HL-60 (cell line): Measurements from ENCODE around the gene TANK.
"Not testable (repeated sequence)": the region's sequence is repeated elsewhere in the genome, so short reads cannot be mapped to it uniquely, and the experiment has no call there.

Experiments used
- DNase-seq, 2 experiments: peaks; one replicate each; pipeline ENCODE4 v3.0.0-alpha.2; 2010 to 2020; ENCODE audit warnings: low read depth in 1 of 2, low spot score in 1 of 2
- H3K27ac ChIP-seq: fragments of 250-450 bp; sonication (Bioruptor Pico); replicated peaks from 2 replicates; pipeline ENCODE4 v1.5.1; 2020; ENCODE audit warnings: mild to moderate bottlenecking, moderate library complexity
- H3K27me3 ChIP-seq: fragments of 250-450 bp; sonication (Bioruptor Pico); 2 replicates; pipeline ENCODE4 v1.5.1; 2021; ENCODE audit warnings: mild to moderate bottlenecking, moderate library complexity; ENCODE audit not compliant: insufficient read depth, poor library complexity, severe bottlenecking
- H3K4me3 ChIP-seq: replicated peaks from 2 replicates; pipeline ENCODE4 v1.5.1; 2011; ENCODE audit warnings: mild to moderate bottlenecking, control low read depth, low read length; ENCODE audit not compliant: insufficient read depth
- GABPA ChIP-seq: IDR thresholded peaks from 2 replicates; pipeline ENCODE4 v1.6.1; 2012; ENCODE audit warnings: low read depth
- POLR2AphosphoS5 ChIP-seq: IDR thresholded peaks from 2 replicates; pipeline ENCODE4 v1.6.1; 2012; ENCODE audit warnings: low read depth
- SPI1 ChIP-seq: IDR thresholded peaks from 2 replicates; pipeline ENCODE4 v1.6.1; 2012; ENCODE audit warnings: low read depth, mild to moderate bottlenecking, borderline replicate concordance
- TF ChIP-seq, protein P1 (sequence below): IDR thresholded peaks from one replicate; pipeline ENCODE4 v1.5.1; 2011; ENCODE audit warnings: low read length, control low read depth, inconsistent platforms; ENCODE audit not compliant: insufficient read depth
- TF ChIP-seq, protein P2 (sequence below): IDR thresholded peaks from 2 replicates; pipeline ENCODE4 v1.6.1; 2012; ENCODE audit warnings: low read depth; ENCODE audit not compliant: insufficient replicate concordance

TANK gene

DNA sequence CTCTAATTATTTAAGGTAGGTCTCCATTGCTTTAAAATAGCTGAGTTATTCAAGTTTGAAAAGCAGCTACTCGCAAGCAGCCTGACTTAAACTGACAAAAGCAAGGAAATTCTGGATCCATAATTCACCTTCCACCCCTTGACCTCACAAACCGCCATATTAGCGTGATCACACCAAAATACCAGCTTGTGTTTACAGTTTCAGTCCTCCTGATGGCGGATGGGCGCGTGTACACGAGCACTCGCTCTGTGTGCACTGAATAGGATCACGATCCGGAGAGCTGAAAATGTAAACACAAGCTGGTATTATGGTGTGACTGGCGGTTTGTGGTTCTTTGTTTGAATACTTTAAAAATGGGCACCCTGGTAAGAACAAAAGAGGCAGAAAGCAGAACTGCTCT, 105.6 kb downstream of the TANK start:
- Histone ChIP-seq H3K27ac (no peak overlapping the region), H3K4me3 (no peak overlapping the region), H3K27me3 (no peaks in the 10 kb centered on the region)
- no peak for DNase-seq
- TF ChIP-seq POLR2AphosphoS5 (no peak), SPI1 (no peak), GABPA (no peak)
- TF ChIP-seq, protein P1, sequence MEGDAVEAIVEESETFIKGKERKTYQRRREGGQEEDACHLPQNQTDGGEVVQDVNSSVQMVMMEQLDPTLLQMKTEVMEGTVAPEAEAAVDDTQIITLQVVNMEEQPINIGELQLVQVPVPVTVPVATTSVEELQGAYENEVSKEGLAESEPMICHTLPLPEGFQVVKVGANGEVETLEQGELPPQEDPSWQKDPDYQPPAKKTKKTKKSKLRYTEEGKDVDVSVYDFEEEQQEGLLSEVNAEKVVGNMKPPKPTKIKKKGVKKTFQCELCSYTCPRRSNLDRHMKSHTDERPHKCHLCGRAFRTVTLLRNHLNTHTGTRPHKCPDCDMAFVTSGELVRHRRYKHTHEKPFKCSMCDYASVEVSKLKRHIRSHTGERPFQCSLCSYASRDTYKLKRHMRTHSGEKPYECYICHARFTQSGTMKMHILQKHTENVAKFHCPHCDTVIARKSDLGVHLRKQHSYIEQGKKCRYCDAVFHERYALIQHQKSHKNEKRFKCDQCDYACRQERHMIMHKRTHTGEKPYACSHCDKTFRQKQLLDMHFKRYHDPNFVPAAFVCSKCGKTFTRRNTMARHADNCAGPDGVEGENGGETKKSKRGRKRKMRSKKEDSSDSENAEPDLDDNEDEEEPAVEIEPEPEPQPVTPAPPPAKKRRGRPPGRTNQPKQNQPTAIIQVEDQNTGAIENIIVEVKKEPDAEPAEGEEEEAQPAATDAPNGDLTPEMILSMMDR: no peak
- TF ChIP-seq, protein P2, sequence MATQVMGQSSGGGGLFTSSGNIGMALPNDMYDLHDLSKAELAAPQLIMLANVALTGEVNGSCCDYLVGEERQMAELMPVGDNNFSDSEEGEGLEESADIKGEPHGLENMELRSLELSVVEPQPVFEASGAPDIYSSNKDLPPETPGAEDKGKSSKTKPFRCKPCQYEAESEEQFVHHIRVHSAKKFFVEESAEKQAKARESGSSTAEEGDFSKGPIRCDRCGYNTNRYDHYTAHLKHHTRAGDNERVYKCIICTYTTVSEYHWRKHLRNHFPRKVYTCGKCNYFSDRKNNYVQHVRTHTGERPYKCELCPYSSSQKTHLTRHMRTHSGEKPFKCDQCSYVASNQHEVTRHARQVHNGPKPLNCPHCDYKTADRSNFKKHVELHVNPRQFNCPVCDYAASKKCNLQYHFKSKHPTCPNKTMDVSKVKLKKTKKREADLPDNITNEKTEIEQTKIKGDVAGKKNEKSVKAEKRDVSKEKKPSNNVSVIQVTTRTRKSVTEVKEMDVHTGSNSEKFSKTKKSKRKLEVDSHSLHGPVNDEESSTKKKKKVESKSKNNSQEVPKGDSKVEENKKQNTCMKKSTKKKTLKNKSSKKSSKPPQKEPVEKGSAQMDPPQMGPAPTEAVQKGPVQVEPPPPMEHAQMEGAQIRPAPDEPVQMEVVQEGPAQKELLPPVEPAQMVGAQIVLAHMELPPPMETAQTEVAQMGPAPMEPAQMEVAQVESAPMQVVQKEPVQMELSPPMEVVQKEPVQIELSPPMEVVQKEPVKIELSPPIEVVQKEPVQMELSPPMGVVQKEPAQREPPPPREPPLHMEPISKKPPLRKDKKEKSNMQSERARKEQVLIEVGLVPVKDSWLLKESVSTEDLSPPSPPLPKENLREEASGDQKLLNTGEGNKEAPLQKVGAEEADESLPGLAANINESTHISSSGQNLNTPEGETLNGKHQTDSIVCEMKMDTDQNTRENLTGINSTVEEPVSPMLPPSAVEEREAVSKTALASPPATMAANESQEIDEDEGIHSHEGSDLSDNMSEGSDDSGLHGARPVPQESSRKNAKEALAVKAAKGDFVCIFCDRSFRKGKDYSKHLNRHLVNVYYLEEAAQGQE: no peak

DNA sequence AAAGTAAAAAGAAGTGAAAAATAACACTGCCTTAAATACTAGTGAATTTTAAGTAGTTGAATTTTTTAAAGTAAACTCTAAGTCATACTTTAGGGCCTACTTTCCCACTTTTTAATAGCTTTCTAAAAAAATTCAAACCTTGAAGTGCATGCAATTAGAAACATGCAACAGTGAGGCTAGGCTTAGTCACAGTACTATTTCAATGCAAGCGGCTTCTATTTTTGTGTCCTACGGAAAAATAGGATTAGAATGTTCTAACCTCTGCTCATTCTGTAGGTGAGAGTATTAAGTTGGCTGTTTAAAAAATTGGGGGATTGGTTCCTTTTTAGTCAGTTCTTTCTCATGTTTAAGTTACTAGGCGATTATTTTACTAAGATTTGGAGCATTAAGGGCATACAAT, 108.9 kb downstream of the TANK start:
- TF ChIP-seq POLR2AphosphoS5: no peak
- TF ChIP-seq, protein P2: no peak
- TF ChIP-seq SPI1: no peak
- TF ChIP-seq, protein P1: no peak
- TF ChIP-seq GABPA: no peak
- H3K27ac ChIP-seq: no peak overlapping the region
- no peak overlapping the region for H3K4me3 ChIP-seq
- no peaks in the 10 kb centered on the region for H3K27me3 ChIP-seq
- DNase-seq: no peak

DNA sequence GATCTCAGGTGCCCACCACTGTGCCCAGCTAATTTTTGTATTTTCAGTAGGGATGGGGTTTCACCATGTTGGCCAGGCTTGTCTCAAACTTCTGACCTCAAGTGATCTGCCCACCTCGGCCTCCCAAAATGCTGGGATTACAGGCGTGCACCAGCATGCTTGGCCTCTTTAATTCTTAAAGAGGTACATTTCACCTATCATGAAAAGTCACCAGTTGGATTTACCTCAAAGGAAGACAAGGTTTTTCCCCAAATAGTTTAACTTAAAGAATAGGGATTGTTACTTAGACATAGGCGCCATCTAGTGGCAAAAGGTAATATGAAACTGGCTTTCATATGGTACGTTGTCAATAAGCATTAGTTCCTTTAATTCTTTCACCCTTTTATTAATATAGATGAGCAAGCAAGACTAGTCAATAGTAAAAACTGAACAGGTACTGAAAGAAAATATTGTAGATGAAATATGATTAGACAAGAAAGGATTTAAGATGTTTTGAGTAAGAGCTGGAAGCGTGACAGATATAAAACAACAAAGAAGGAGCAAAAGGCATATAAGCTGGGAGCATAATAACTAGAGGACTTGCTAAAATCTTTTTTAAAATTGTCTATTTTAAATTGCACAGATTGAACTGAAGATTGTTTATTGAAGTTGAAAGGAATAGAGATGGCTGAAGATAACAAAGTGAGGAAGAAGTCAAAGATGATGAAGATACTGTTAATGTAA, 113.0 kb downstream of the TANK start:
- no peaks in the 10 kb centered on the region for H3K27me3 ChIP-seq
- no peak overlapping the region for H3K27ac ChIP-seq
- H3K4me3 ChIP-seq: no peak overlapping the region
- peak in 1 of 2 experiments; percentile 25 for DNase-seq
- TF ChIP-seq POLR2AphosphoS5: no peak
- TF ChIP-seq, protein P1: peak; percentile 62

DNA sequence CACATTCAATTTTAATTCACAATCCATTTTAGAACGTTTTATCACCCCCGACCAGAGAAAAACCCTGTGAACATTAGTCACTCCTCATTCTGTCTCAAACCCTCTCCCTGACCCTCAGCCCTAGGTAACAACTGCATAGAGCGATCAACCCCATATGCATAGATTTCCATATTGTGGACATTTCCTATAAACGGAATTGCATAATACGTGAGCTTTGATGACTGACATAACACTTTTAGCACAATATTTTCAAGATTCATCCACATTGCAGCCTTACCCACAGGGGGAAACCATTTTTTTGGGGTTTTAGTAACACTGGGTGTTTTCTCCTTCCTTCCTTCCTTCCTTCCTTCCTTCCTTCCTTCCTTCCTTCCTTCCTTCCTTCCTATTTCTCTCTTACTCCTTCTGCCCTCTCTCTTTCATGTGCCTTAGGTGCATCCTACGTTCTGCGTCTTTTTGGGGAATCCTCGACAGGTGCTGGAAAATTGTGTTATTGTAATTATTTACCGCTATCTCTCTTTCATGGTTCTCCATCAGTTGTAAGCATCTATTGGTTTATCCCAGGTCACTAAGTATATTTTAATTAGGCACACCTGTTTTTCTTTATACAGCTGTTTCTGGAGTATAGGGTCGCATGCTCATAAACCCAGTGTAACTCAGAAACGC, 118.5 kb downstream of the TANK start:
- not testable (repeated sequence) for H3K4me3 ChIP-seq, H3K27ac ChIP-seq, H3K27me3 ChIP-seq
- DNase-seq: peak; percentile 28 to 49

DNA sequence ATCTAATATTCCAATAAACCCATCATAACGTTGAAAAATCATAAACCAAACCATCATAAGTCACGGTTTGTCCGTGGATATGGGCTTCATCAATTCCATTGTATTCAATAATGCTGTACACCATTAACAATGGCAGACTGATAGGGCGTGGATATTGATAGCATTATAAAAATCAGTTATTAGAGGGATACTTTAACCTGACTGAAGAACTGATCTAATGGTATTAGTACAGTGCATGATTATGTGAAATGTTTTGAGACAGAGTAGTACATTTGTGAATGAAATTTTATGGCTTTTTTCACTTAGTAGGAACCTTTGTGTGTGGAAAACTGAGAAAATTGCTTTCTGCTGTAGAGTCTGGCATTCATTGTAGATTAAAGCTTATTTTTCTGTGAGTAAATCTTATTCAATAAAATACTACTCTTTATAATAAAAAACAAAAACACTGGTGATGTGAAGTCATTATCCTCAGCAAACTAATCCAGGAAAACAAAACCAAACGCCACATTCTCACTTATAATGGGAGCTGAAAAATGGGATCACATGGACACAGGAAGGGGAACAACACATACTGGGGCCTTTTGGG, 119.1 kb downstream of the TANK start:
- not testable (repeated sequence) for H3K4me3 ChIP-seq, H3K27me3 ChIP-seq, DNase-seq, H3K27ac ChIP-seq

DNA sequence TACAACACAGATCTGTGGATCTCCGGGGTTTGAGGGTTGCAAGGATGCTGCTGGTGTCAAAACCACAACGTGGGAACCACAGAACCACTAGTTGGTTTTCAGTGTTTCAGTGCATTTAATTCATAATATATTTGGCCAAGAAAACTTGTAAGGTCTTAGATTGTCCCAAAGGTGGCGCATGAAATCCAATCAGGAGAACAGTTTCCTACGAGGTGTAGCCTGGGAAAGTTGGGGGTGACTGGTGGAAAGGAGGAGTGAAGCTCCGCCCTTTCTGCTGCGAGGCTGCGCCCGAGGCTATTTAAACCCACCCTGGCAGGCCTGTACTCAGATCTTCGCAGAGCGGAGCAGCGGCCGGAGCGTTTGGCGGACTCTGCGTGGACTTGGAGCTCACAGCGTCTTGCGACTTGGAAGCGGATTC, 120.7 kb downstream of the TANK start:
- not testable (repeated sequence) for H3K27ac ChIP-seq, H3K4me3 ChIP-seq, H3K27me3 ChIP-seq
- DNase-seq: peak in 1 of 2 experiments; percentile 35

DNA sequence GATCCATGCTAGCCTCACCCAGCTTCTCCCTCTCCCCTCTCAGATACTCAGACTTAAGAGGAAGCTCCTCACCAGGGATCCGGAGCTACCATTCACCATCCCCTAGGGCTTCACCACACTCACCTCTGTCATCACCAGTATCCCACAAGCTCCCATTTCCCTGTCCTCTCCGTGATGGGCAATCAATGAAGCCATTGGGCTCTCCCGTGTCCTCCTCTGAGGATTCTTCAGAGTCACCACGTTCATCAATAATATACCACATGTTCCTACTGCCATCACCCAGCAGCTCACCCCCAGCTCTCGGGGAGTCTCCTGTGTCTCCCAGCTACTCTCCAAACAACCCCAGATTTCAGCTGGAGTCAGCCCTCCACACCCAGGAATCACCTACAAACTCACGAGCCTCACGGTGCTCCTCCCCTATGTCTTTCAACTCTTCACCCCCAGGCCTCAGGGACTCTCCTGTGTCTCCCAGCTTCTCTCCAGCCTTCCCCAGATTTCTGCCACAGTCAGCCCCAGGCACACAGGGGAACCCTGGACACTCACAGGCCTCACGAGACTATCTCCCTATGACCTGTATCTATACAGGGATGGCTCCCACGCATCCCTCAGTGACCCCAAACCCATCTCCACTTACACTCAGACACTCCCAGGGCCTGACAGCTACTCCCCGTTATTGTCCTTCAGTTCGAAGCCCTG, 121.5 kb downstream of the TANK start:
- not testable (repeated sequence) for H3K27me3 ChIP-seq, H3K4me3 ChIP-seq, H3K27ac ChIP-seq

More for the DNA sequence above, 121.5 kb downstream of the TANK start:
- not testable (repeated sequence) for DNase-seq
